GM21447 (cell line): ENCODE measurements around the gene DUSP16.
"Not testable (repeated sequence)": the region's sequence is repeated elsewhere in the genome, so short reads cannot be mapped to it uniquely, and the experiment has no call there.

ENCODE experiments used
- ATAC-seq: cut with Tn5 transposase; IDR thresholded peaks from one replicate; pipeline ENCODE4 v1.9.1; 2021; ENCODE audit not compliant: unreplicated experiment

DUSP16 gene

DNA sequence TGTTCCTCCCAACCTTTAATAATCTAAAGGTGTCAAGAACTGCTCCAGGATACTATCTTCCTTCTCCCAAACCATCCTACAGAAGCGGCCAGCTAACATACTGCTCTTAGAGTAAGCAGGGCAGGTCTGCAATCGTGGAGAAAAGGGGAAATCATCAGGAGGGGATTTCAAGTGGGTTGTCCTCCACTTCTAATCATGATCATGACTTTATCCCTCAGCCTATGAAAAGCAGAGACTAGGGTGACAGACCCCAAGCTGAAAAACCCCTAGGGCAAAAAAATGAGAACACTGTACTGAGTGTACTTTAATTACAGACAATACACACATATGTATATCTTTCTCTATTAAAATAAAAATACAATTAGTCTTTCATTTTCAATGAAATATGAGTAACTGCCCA, 13.9 kb downstream of the DUSP16 start:
- ATAC-seq: no peak

DNA sequence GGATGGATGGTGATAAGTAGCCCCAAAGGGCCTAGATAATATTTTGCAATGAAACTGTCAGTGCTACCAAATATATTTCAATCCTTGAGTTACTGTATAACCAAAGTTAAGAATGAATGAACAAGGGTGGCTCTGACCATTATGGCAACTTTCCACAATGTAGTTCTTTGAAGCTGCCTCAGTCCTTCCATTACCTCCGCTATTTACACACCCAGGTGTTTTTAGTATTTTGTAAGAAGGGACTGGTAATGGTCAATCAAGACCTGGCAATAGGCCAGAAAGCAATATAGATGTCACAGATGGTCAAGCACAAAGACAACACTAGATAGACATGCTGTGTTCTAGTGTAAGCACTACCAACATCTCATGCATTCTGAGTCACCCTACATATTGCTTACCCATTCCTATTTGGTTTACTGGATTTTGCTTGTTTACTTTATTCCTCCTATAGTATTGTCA, 16.3 kb downstream of the DUSP16 start:
- ATAC-seq: no peak

DNA sequence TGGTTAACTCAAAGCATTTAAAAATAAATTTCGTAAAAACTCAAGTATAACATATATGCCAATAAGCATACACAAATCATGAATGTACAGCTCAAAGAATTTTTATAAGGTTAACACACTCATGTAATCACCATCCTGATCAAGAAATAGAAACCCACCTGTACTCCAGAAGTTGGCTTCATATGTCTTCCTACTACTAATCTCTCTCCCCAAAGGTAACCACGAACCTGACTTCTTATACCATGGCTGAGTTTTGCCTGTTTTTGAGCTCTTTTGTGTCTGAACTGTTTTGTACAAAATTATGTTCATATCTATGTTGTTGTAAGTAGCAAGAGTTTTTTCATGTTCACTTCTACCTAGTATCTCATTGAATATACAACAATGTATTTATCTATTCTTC, 18.7 kb downstream of the DUSP16 start:
- no peak for ATAC-seq

DNA sequence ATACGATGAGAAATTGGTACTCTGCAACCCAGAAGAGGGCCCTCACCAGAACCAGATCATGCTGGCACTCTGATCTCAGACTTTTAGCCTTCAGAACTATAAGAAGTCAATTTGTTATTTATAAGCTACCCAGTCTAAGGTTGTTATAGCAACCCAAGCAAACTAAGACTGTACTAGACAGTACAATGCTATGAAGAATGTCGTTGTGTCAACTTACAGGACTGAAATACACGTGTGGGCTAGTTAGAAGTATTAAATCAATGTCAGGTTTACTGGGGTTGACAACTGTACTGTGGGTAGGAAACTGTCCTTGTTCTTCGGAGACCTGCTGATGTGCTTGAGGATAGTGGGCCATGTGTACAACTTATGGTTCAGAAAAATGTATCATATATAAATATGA, 19.7 kb downstream of the DUSP16 start:
- no peak for ATAC-seq

DNA sequence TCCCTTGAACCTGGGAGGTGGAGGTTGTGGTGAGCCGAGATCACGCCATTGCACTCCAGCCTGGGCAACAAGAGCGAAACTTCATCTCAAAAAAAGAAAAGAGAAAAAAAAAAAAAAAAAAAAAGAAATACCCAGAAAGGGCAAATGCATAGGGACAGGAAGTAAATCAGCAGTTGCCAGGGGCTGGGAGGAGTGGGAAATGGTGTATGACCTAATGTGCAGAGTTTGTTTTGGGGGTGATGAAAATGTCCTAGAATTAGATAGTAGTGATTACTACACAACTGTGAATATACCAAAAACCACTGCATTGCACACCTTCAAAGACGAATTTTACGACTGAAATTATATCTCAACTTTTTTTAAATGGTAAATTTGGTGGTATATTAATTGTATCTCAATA, 20.4 kb downstream of the DUSP16 start:
- ATAC-seq: no peak

DNA sequence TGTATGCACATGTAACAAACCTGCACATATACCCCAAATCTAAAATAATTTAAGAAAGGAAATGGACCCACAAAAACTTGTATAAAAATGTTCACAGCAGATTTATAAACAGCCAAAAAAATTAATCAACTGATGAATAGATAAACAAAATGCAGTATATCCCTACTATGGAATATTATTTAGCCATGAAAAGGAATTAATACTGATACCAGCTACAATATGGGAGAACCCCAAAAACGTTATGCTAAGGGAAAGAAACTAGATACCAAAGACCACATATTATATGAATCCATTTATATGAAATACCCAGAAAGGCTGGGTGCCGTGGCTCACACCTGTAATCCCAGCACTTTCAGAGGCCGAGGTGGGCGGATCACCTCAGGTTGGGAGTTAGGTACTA, 20.9 kb downstream of the DUSP16 start:
- no peak for ATAC-seq

DNA sequence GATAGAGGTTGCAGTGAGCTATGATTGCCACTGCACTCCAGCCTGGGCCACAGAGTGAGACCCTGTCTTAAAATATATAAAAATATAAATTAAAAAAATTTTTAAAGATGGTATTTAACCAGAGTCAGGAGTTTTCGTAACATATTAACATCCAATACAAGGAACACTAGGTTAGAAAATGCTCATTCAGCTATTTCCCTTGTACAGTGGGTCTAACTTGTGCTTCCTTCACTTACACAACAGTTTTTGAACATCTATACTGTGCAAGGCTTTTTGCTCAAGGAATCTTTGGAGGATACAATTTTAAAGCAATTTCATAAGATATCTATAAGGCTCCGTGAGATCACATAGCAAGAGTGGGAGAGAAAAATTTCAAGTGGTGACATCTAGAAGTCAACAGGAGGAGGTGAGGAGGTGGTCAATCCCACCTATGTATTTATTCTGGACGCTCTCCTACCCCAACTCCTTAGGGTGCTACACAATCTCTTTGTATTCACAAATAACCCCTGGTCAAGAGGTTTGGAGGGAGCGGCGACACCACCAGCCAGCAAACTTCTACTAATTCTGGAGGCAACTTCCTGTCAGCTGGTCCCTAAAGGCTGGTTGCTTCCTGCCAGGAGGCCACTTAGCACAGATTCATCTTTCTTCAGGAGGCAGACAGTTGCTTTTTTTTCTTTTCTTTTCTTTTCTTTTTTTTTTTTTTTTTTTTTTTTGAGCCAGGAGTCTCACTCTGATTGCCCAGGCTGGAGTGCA, 22.2 kb downstream of the DUSP16 start:
- ATAC-seq: no peak

DNA sequence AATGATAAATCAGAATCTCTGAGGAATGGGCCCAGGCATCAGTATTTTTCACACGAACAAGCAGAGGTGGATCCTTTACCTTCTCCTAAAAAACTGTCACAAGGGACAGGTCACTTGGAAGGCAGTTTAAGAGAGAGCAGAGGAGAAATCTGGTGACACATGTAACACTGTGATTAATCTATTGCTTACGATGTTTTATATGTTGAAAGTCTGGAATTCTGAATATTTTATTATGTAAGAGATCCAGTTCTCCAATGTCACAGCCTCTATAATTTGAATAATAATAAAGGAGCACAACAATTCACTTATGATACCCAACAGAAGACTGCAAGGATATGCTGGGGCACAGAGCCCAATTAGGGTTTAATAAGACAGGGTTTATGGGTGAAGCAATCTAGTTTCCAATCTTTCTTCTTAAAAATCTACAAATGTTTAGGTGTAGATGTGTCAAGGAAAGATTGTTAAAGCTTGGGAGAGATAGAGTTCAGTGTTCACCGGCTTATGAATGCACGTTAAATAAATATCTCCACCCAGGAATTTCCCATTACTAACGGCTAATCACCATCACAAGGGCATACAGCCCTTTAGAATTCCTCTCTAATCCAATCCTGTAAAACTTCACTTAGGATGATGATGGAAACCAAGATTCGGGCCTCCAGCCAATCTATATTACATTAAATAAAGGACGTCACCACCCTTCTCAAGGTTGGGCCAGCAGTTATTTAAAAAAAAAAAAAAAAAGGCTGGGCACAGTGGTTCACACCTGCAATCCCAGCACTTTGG, 23.4 kb downstream of the DUSP16 start:
- no peak for ATAC-seq

DNA sequence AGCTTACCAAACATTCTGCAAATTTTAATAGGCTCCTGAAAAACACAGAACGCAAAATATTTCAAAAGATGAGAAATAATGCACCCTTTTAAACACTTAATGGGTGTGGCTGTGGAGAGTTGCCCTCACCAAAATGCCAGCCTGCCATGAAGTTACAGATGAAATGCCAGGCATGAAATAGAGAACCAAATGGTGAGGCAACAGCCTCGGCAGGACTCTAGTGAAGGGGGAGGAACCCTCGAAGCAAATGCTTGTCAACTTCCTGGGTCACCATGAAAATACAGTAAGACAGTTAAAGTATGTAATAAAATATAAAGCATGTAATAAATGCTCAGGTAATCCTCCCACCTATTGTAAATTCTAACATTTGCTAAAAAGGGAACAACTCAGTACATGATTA, 24.1 kb downstream of the DUSP16 start:
- ATAC-seq: no peak

DNA sequence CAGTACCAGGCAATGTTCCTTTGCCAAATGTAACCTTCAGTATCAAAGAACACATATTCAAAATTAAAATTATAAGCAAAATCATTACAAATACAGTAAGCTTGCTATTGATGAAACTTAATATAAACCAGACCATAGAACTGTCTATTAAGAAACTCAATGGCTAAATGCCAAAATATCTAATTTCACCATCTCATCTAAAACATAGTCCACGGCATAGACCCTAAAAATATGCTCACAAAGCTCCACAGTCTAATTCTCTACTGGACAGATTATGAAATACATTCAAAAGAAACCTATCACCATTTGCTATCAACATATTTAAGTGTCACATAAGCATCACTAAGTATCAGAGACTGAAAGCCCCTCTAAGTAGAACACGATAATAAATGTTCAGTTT, 25.2 kb downstream of the DUSP16 start:
- no peak for ATAC-seq

DNA sequence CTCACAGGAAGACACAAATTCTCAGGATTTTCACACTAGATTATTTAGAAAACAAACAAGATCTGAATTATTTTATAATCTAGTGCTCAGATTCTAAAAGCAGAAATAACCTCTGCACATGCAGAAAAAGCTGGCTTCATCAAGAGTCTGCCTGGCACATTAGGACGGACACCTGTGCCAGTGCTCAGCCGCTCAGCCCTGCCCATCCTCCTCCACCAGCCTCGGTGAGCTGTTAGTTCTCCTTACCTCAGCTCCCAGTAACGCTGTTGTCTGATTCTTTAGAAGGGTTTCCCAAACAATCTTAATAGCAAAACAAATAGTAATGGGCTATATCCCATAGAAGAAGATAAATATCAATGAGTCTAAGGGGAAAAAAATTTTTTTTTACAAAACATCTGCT, 27.7 kb downstream of the DUSP16 start:
- no peak for ATAC-seq

DNA sequence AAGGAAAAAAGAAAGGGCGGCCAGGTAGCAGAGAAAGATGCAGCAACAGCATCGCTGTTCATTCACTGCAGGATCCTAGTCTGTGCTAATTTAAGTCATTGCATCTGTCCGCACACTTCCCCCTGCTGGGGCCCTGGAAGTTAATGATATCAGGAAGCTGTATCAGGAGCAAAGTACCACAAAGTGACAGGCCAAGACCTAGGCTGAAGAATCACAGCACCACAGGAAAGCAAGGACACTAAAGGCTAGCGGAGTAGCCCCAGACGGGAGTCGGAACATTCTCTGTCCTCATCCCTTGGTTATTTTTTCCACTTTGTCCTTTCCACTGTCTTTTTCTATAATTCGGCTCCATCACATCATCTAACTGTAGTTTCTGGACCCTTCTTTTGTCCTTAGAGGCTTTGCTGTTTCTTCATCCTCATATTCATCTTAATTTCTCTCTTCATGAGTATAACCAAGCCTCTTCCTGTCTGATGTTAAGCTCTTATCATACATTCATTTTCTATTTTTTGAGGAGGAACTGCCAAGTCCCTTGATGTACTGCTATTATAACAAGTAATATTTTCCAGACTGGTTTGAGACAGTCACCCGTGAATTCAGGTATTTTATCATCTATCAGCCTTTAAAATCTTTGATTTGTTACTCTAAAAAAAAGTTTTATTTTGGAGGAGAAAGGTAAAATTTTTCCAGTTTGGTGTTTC, 28.3 kb downstream of the DUSP16 start:
- ATAC-seq: no peak

DNA sequence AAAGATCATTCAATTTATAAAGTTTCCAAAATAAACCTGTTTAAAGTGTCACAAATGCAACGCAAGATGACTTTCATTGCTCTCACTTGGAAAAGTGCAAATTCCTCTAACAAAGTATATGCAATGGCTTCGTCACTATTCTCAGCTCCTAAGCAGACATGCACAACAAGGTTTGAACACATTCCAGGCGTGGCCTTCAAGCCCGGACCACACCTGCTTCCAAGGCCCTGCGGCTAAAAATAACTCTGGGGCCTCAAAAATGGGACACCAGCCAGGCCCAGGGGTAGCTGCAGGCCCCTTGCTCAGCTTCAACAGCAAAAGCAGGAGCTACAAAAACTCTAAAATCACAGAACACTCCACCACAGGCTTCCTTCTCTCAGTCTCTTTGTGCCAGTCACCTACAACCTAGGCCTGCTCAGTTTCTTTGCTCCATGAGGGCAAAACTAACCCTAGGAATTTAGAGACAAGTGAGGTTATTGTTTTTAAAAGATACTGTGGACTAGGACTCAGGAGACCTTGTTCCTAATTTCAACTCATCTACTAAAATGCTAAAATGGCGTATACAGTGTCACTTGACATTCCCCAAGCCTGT, 29.3 kb downstream of the DUSP16 start:
- no peak for ATAC-seq

DNA sequence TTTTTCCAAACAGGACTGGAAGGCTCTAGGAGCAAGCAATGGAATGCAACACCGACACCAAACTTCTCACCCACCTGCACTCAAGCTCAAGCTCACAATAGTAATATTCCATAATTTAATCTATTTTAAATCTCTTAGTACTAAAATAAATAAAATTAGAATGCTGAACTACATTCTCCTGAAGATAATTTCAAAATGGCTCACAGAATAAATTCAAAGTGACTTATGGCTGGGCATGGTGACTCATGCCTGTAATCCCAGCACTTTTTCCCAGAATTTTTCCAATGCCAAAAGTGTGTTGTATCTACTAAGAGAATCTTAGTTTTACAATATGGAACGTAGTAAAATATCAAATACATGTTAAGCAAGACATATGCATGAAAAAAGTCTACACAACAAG, 31.5 kb downstream of the DUSP16 start:
- no peak for ATAC-seq

DNA sequence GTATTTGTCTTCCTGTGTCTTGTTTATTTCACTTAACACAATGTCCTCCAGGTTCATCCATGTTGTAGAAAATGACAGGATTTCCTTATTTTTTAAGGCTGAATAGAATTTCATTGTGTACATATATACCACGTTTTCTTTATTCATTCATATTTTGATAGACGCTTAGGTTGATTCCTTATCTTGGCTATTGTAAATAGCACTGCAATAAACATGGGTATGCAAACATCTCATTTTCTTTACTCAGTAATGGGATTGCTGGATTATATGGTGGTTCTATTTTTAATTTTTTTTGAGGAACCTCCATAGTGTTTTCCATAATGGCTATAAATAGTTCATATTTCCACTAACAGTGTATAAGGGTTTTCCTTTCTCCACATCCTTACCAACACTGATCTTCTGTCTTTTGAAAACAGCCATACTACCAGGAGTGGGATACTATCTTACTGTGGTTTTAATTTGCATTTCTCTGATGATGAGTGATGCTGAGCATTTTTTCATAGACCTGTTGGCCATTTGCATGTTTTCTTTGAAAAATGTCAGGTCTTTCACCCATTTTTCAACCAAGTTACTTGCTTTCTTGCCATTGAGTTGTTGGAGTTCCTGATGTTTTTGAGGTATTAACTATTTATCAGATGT, 32.8 kb downstream of the DUSP16 start:
- no peak for ATAC-seq

DNA sequence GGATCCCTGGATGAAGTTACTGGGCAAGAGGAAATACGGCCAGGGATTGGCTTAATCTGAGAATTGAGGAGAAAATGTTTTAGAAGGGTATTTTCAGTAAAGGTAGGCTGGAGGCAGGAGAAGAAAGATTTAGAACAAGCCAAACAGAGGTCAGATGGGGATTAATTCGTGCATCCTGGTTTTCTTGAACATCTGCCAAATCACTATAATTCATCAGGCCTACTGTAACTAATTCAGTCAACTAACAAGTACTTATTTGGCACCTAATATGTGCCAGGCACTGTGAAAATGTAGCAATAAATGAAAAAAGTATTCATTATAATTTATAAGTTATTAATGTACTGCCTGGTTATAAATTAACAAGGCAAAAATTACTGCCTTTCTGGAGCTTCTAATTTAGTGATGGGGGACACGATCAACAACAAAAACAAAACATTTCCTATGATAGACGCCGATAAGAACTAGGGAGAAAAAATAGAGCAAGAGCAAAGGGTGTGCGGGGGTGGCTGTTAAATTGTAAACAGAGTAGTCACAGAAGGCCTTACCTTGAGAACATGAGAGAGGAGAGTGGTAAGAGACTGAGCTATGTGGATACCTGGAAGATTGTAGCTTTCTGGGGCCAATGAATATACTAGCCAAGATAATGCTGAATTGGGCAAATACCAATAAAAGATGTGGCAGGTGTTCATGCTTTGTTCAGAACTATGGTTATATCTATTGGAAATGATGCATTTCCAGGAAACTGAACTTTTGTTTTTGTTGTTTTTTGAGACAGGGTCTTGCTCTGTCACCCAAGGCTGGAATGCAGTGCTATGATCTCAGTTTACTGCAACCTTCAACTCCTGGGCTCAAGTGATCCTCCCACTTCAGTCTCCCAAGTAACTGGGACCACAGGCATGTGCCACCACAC, 34.0 kb downstream of the DUSP16 start:
- no peak for ATAC-seq

DNA sequence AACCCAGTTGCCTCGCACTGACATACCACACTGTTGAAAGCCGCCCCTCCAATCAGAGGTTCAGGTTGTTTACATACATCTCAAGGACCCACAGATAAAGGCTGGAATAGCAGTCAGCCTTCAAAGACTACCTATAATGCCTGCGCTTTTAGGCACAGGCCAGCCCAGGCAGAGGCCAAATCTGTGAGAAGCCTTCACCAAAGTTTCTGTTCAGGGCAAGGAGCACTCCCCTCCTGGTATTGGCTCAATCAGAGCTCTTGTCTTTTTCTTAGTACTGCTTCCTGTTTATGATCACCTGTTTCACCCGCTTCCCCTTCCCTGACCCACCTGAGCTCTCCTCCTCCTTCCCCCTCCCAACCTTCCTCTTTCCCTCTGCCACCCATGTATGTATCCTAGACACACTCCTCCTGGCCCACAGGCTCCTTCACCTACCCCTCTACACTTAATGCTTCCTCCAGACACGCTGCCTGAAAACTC, 34.8 kb downstream of the DUSP16 start:
- ATAC-seq: no peak

DNA sequence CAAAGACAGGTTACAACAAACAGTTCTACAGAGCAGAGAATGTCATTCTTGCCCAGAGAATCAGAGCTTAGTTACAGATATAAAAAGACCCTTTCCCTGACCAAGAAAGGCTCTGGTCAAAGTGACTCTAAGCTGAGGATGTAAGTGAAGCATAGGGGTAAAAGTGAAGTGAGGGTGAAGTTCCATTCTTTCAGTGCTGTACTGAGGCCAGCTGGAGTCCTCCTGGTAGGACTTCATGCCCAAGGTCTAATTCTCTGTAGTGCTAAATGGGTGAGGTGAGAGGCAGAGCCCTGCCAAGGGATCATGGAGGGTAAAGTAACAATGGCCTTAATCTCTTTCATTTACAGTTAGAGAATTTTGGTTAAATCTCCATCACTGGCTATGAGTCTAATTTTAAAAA, 38.5 kb downstream of the DUSP16 start:
- no peak for ATAC-seq

DNA sequence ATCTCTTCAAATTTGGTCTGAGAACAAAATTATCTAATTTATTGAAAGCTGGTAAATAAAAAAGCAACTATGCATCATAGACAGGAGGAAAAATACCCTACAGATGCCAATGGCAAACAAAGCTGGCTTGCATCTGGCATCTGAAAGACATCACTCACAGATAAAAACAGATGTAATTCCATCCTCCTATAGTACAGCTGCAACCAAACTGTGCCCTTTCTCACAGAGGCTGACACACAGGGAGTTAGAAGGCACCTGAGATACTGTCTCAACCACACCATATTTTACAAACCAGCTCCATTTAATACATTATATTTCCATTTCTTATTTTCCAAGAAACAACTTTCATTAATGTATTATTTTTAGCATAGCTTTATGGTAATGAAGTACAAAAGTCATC, 39.4 kb downstream of the DUSP16 start:
- no peak for ATAC-seq

DNA sequence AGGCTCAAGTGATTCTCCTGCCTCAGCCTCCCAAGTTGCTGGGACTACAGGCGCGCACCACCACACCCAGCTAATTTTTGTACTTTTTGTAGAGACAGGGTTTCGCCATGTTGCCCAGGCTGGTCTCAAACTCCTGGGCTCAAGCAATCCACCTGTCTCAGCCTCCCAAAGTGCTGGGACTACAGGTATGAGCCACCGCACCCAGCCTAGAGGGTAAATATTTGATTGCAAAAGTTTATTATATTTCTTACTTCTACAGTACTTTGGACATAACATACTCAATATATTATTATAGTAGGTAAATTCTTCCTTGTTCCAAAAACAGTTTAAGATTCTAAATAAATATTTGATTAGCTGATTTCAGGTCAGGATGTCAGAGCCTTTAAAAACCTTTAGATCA, 40.0 kb downstream of the DUSP16 start:
- ATAC-seq: not testable (repeated sequence)
